Measurements from ENCODE around the gene CCDC7.

Gene CCDC7

GRCh38 chr10:32618482-32618881 lies 172.5 kb downstream of the CCDC7 start:
- no peaks in the 10 kb centered on the region for H3K27me3 Mint-ChIP-seq (ENCODE audit: low read depth)

GRCh38 chr10:32621969-32622368 lies 176.0 kb downstream of the CCDC7 start:
- H3K4me1 Mint-ChIP-seq: no peaks in the 10 kb centered on the region
- H3K27me3 Mint-ChIP-seq (ENCODE audit: low read depth): no peaks in the 10 kb centered on the region
- H3K36me3 Mint-ChIP-seq (ENCODE audit: low read depth): peaks cover 3% of the 10 kb centered on the region
- H3K27ac Mint-ChIP-seq: no peak overlapping the region
- no peak overlapping the region for H3K4me3 Mint-ChIP-seq
- H3K9me3 Mint-ChIP-seq: peaks cover 20% of the 10 kb centered on the region
- no peak for TF ChIP-seq CTCF (IDR thresholded peaks at IDR 0.05; ENCODE audit: unreplicated experiment in 3 of 3)

More at GRCh38 chr10:32618482-32618881, 172.5 kb downstream of the CCDC7 start:
- H3K27ac Mint-ChIP-seq: no peak overlapping the region
- H3K4me3 Mint-ChIP-seq: no peak overlapping the region
- no peak for TF ChIP-seq CTCF (IDR thresholded peaks at IDR 0.05; ENCODE audit: unreplicated experiment in 3 of 3)
- H3K9me3 Mint-ChIP-seq: peaks cover 26% of the 10 kb centered on the region
- no peaks in the 10 kb centered on the region for H3K4me1 Mint-ChIP-seq
- no peaks in the 10 kb centered on the region for H3K36me3 Mint-ChIP-seq (ENCODE audit: low read depth)

GRCh38 chr10:32622409-32622808 lies 176.5 kb downstream of the CCDC7 start:
- H3K4me3 Mint-ChIP-seq: no peak overlapping the region
- H3K27ac Mint-ChIP-seq: no peak overlapping the region
- TF ChIP-seq CTCF (IDR thresholded peaks at IDR 0.05; ENCODE audit: unreplicated experiment in 3 of 3): no peak
- H3K36me3 Mint-ChIP-seq (ENCODE audit: low read depth): peaks cover 3% of the 10 kb centered on the region
- peaks cover 23% of the 10 kb centered on the region for H3K9me3 Mint-ChIP-seq
- H3K27me3 Mint-ChIP-seq (ENCODE audit: low read depth): no peaks in the 10 kb centered on the region
- H3K4me1 Mint-ChIP-seq: no peaks in the 10 kb centered on the region

DNA sequence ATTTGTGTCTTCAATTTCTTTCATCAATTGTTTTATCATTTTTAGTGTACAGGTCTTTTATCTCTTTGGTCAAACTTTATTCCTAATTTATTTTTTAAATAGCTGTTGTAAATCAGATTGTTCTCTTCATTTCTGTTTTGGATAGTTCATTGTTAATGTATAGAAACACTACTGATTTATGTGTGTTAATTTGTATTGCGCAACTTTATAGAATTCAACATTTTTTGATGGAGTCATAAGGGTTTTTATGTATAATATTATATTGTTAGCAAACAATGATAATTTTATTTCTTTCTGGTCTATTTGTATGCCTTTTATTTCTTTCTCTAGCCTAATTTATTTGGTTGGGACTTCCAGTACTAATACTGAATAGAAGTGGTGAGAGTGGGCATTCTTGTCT lies 181.2 kb downstream of the CCDC7 start:
- peaks cover 3% of the 10 kb centered on the region for H3K36me3 Mint-ChIP-seq (ENCODE audit: low read depth)
- peaks cover 19% of the 10 kb centered on the region for H3K9me3 Mint-ChIP-seq
- TF ChIP-seq CTCF (IDR thresholded peaks at IDR 0.05; ENCODE audit: unreplicated experiment in 3 of 3): no peak
- no peak overlapping the region for H3K4me3 Mint-ChIP-seq
- H3K4me1 Mint-ChIP-seq: no peaks in the 10 kb centered on the region
- H3K27me3 Mint-ChIP-seq (ENCODE audit: low read depth): no peaks in the 10 kb centered on the region
- H3K27ac Mint-ChIP-seq: no peak overlapping the region

DNA sequence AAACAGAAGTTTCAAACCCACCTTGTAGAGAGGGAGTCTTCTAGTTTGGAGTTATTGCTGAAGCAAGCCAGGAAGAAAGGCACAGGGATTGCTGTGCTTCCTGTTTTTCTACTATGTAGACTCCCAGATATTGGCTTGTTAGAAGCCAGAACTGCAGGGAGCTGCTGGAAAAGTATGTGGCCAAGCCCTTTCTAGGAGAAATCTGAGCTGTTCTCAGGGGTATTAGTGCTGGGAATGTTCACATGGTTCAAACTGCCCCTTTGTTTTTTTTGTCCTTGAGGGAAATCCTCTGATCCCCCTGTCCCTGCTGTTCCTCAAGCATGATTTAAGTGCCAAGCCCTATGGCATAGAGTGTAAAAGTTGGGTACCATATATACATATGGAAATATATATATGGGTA lies 184.0 kb downstream of the CCDC7 start:
- peaks cover 3% of the 10 kb centered on the region for H3K36me3 Mint-ChIP-seq (ENCODE audit: low read depth)
- H3K27me3 Mint-ChIP-seq (ENCODE audit: low read depth): no peaks in the 10 kb centered on the region
- TF ChIP-seq CTCF (IDR thresholded peaks at IDR 0.05; ENCODE audit: unreplicated experiment in 3 of 3): no peak
- H3K4me1 Mint-ChIP-seq: no peaks in the 10 kb centered on the region
- H3K27ac Mint-ChIP-seq: no peak overlapping the region
- H3K9me3 Mint-ChIP-seq: peaks cover 19% of the 10 kb centered on the region
- H3K4me3 Mint-ChIP-seq: no peak overlapping the region

DNA sequence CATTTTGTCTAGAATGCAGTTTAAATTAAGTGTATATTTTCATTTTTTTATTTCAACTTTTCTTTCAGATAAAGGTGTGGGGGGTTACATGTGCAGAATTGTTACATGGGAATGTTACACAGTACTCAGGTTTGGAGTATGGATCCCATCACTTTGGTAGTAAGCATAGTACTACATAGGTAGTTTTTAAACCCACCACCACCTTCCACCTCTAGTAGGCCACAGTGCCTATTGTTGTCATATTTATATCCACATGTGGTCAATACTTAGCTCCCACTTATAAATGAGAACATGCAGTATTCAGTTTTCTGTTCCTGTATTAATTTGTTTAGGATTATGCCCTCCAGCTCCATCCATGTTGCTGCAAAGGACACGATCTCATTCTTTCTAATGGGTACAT lies 200.6 kb downstream of the CCDC7 start:
- H3K9me3 Mint-ChIP-seq: peaks cover 47% of the 10 kb centered on the region
- H3K36me3 Mint-ChIP-seq (ENCODE audit: low read depth): no peaks in the 10 kb centered on the region
- H3K27ac Mint-ChIP-seq: no peak overlapping the region
- no peaks in the 10 kb centered on the region for H3K27me3 Mint-ChIP-seq (ENCODE audit: low read depth)
- no peak for TF ChIP-seq CTCF (IDR thresholded peaks at IDR 0.05; ENCODE audit: unreplicated experiment in 3 of 3)
- no peak overlapping the region for H3K4me3 Mint-ChIP-seq
- no peaks in the 10 kb centered on the region for H3K4me1 Mint-ChIP-seq
